G401.6 (cell line): ENCODE data around the gene UGT1A7.

ENCODE experiments used
- FAIRE-seq: peaks from 2 replicates; lab custom pipeline; 2012; peaks lifted over from hg19 to GRCh38; lab: Jason Lieb, UNC

UGT1A7 gene

GRCh38 chr2:233799087-233799665 is 117.5 kb downstream of the UGT1A7 start:
- FAIRE-seq = no peak

GRCh38 chr2:233799716-233800115 is 118.0 kb downstream of the UGT1A7 start:
- no peak for FAIRE-seq

- no peak for FAIRE-seq
Observed at GRCh38 chr2:233800208-233800607, 118.5 kb downstream of the UGT1A7 start.

DNA sequence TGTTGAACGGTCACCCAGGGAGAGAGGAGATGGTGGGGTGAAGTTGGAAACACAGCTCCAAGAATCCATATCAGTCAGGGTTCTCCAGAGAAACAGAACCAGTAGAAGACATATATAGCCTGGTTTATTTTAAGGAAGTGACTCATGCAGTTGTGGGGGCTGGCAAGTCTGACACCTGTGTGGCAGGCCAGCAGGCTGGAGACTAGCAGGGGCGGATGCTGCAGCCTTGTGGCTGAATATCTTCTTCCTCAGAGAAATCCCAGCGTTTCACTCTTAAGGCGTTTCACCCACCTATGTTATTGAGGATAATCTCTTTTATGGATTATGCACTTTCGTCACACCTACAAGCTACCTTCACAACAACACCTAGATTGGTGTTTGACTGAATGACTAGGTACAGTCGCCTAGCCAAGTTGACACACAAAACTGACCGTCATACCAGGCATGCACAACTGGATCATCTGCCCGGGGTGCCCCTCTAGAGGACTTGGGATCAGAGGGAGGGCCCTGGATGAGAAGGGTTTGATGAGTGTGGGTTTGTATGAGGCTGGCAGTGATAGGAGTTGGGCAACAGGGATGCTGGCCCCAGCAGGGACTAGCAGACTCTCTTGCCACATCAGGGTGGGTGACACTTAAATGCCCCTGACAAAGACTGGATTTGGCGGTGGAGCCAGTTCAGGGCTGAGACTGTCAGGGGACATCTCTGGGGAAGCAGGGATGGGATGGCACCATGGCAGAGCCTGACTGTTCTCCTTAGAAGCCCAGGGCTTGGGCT is 119.8 kb downstream of the UGT1A7 start:
- FAIRE-seq = no peak

DNA sequence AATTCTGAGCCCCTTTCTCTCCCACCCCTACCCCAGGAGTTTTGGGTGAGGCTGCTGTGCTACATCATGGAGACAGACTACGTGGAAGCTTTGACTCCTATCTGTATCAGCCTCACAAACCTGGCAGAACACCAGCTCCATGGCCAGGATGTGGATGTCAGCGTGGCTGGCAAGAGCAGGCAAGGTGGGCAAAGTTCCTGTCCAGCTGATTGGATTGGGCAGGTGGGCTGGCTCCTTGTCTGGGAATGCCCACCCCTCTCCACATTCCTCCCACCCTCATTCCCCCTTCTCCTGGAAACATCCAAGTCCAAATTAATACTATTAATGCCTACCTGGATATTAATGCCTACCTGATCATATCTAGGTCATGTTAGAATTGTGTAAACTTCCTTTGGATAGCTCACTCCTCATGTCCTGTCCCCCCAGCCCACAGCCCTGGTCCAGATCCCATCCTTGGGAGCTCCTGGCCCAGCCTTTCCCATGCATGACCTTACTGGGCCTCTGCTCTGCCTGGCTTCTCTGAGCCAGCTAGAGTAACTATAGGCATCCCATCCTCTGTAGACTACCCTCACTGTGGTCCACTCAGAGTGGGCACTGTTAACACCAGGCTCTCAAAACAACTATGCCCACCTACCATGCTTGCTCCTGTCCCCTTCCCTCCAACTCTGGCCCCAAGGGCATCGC is 120.6 kb downstream of the UGT1A7 start:
- no peak for FAIRE-seq

DNA sequence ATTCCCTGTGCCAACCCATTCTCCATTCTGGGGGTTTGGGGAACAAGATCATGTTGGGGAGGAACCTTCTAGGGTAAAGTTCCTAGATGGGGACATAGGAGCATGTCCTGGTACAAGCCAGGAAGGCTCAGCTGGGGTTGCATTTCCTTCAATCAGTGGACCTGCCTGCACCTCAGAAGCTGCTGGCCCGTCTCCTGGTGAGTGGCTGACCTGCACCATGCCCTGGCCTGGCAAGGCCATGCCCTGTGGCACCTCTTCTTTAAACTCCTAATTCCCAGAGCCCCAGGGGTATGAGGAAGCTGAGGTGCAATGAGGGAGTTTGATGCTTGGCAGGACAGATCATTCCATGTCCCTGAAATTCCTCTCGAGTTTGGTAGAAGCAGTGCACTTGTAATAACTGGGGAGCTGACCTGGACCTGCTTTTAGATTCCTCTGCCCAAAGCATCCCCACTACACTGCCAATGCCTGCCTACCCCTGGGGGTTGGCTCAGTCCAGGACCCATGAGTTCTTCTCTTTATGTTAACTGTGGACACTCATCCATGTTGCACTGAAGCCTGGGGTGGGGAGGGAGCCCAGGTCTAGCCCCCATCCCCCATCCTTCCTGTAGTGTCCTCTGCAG is 121.7 kb downstream of the UGT1A7 start:
- no peak for FAIRE-seq

DNA sequence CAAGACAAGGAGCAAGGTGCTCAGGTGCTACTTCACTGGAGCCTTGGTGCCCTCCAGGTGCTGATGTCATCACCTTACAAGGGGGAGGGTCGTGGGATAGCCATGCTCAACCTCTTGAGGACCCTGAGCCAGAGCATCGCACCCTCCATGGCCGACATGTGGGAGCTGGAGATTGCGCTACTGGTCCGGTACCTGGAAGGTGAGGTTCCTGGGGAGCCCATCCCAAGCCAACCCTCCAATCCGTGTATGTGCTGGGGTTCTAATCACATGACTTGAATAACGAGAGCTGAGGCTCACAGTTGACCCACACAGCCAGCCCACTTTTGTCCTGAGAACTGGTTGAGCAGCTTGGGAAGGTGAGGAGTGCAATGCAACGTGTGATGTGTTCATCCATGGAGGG is 122.3 kb downstream of the UGT1A7 start:
- FAIRE-seq = no peak

DNA sequence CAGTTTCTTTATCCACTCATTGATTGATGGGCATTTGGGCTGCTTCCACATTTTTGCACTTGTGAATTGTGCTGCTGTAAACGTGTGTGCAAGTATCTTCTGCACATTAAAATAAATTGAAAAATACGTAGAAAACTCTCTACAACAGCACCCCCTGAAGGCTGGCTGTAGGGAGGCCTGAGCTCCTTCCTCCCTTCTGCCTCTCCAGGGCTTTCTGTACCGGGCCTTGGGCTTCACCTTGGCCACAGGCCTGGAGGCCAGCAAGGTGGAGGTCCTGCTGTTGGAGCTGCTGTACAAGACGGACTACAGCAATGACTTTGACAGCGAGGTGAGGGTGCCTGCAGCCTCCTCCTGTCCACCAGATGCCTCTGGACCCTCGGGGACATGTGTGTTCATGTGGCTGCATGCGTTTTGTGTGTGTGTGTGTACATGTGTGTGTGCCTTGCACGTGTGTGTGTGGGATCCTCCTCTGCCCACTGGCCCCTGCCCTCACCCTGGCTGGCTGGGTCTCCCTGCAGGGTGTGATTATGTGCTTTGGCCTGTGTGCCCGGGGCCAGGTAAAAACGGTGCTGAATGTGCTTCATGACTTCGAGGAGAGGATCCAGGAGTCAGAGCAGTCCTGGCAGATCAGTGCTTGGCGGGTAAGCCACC is 125.6 kb downstream of the UGT1A7 start:
- FAIRE-seq = no peak

DNA sequence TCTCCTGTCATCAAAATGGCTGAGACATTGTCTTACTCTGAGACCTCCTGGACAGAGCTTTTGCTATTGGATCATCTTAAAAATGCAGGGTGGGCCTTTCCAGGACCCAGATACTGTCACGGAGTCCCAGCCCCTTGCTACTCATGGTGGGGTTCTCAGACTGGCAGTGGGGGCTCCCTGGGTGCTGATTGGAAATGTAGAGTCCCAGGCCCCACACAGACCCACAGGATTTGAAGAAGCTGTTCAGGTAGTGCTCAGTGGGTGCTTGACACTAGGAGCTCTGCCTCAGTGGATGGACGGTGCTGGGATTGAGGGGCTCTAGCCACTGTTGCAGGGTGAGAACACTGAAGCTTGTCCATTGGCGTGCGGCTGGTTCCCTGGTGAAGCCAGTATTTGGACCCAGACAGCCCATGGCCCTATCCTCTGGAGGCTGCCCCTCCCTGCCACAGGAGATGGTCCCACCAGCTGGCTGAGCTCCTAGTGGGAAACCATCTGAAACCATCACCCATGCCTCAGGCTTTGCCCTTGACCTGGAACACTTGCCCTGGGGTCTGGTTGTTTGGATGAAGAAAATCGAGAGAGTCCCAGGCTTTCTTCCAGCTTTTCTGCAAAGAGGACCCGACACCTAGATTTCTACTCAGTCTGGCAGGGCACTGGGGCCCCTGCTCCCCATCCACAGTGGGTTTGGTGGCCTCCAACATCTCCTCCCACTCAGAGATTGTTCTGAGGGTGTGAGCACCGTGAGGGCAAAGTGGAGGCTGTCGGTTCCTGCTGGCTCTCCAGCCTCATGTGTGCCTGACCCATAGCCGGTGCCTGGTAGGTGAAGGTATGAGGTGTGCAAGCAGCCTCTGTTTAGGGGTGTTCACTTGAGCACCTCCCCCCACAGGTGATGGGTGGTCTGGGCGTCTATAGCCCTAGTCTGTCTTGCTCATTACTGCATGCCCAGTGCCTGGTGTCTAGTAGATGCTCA is 126.5 kb downstream of the UGT1A7 start:
- FAIRE-seq = no peak

GRCh38 chr2:233810385-233810784 is 128.7 kb downstream of the UGT1A7 start:
- FAIRE-seq = no peak

GRCh38 chr2:233811087-233811486 is 129.4 kb downstream of the UGT1A7 start:
- FAIRE-seq = no peak

DNA sequence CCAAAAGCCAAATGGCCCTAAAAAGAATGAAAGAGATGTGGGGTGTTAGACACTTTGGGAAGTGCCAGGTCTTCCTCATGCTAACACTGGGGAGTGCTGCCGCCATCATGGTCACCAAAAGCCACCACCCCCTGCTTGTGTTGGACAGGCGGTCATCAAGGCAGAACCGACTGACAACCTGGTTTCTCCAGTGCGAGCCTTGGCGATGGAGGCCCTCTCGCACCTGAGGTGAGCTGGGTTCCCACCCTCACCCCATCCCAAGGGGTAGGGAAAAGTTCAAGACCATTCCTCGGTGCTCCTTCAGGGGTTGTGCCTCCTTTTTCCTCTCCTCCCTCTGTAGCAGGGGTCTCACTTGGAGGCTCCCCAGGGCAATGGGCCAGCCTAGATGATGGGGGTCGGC is 130.0 kb downstream of the UGT1A7 start:
- no peak for FAIRE-seq

DNA sequence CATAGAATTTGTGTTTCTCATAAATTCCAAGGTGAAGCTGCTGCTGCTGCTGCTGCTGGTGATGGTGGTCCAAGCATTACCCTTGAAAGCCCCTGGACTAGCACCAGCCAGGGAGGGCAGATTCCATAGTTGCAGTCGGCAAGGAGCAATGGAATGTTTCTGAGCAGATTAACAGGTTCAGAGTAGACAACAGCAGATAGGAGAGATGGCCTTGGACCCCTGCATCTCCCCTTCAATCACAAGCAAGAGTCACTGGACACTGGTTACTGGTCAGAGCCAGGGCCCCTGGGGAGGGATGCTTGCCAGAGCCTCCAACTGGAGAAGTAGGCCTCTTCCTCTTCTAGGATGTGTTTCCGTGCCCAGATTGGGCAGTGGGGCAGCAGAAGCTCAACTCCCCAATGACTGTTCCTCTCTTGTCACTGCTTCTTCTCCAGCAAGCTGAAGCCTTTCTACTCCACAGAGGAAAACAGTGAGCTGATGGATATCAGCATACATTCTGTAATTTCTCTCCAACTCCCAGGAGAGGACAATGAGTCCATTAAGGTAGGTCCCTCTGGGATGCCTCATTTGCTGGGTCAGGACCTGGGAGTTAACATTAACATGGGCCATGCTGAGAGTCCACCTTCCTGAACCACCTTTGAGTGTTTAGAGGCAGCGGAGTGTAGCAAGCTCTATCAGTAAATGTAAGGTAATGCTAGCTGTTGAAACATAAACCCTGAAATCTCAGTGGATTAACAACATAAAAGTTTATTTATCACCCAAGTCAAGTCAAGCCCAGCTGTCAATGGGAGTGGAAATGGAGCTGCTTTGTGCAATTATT is 131.7 kb downstream of the UGT1A7 start:
- no peak for FAIRE-seq

DNA sequence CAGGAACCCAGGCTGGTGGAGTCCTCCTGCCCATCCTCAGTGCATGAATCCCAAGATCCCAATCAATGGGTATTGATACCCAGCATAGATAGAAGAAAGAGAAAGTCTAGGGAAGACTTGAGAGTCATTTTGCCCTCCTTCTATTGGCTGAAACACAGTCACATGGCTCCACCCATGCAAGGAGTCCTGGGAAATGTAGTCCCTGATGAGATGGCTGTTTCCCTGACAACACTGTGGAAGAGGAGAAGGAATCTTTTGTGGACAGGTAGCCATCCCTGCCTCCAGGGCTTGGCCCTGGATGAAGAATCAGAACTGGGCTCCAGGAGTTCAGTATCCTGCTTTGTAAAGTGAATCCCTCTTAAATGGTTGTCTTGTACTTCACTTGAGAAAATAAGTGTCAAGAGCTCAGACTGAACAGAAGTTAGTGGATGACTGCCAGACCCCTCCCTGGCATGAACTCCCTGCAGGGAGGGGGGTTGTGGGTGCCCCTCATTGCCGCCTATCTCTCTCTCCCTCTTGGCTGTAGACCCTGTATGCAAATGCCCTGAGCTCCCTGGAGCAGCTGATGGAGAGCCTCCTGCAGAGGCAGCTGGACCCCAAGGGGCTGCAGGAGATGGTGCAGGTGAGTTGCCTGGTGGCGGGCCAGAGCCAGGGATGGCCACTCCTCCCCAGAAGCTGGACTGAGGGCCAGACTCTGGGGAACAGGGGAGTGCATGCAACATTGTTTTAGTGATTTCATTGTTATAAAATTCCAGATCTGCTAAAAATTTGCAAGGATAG is 132.5 kb downstream of the UGT1A7 start:
- FAIRE-seq = no peak

GRCh38 chr2:233815861-233816260 is 134.2 kb downstream of the UGT1A7 start:
- FAIRE-seq = no peak

- FAIRE-seq = no peak
Observed at GRCh38 chr2:233816334-233816733, 134.6 kb downstream of the UGT1A7 start.

- no peak for FAIRE-seq
Observed at GRCh38 chr2:233816771-233817170, 135.1 kb downstream of the UGT1A7 start.

DNA sequence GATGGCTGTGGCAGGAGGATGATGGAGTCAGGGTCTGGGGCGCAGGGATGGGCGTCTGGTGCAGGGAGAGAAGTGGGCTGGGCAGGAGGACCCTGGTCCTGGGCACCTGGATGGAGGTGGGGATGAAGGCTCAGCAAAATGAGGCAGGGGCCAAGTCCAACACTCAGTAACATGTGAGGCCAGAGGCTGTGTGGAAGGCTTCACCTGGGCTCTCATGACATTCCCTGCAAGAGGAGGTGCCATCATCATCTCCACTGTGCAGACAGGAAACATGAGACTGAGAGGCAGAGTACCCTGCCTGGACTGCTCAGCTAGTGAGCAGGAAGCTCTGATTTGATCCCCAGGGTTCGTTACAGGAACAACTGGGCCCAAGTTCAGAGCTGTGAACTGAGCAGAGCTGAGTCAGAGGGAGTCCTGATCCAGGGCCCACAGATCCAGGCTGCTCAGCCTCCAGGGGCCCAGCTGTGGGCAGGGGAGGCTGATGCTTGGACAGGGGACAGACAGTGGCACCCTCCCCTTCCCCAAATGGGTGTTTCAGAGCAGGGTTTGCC is 135.7 kb downstream of the UGT1A7 start:
- no peak for FAIRE-seq

- no peak for FAIRE-seq
Observed at GRCh38 chr2:233817995-233818638, 136.4 kb downstream of the UGT1A7 start.
